Sigmoid colon (tissue), 7 donors: ENCODE results near the gene APOF. TPM values are rescaled to one million over a fixed set of nuclear protein-coding genes. Genes with fewer than 3 reads are reported as not detected.

Experiments
- DNase-seq: peaks from one replicate; pipeline ENCODE4 v3.0.0-alpha.2; 2019
- H3K27ac ChIP-seq, 4 donors: fragments of 200-600 bp; sonication (generic); one replicate each; pipeline ENCODE4 v1.5.1; 2016 to 2019; ENCODE audit warnings: mild to moderate bottlenecking in 1 of 4
- H3K27me3 ChIP-seq, 3 donors: fragments of 200-600 bp; sonication (generic); one replicate each; pipeline ENCODE4 v1.5.1; 2019; ENCODE audit warnings: mild to moderate bottlenecking in 1 of 3
- H3K36me3 ChIP-seq, 4 donors: fragments of 200-600 bp; sonication (generic); one replicate each; pipeline ENCODE4 v1.5.1; 2016 to 2019
- H3K4me1 ChIP-seq, 4 donors: fragments of 200-600 bp; sonication (generic); one replicate each; pipeline ENCODE4 v1.5.1; 2017 to 2019
- H3K4me3 ChIP-seq, 4 donors: fragments of 200-600 bp; sonication (generic); one replicate each; pipeline ENCODE4 v1.5.1; 2017 to 2019; ENCODE audit warnings: mild to moderate bottlenecking in 2 of 4, moderate library complexity in 1 of 4
- H3K9me3 ChIP-seq, 4 donors: fragments of 200-600 bp in 3 of 4; sonication (generic) in 3 of 4; one replicate each; pipeline versions ENCODE4 v1.5.1 to v1.6.1; 2013 to 2019
- EP300 ChIP-seq, 4 donors: sonication (generic); formaldehyde crosslinking; IDR thresholded peaks; one replicate each; pipeline ENCODE4 v1.6.1; 2017; ENCODE audit warnings: antibody characterized with exemption in 4 of 4
- POLR2A ChIP-seq, 2 donors: fragments of 450-650 bp; IDR thresholded peaks; one replicate each; pipeline ENCODE4 v1.6.1; 2016; ENCODE audit warnings: antibody characterized with exemption in 2 of 2, mild to moderate bottlenecking in 2 of 2, moderate library complexity in 2 of 2
- POLR2AphosphoS5 ChIP-seq, 4 donors: sonication (generic); formaldehyde crosslinking; IDR thresholded peaks; one replicate each; pipeline ENCODE4 v1.6.1; 2017; ENCODE audit warnings: antibody characterized with exemption in 4 of 4
- WGBS, 2 donors: extraction: QIAGEN DNeasy Blood & Tissue Kit; methylation state at CpG; one replicate each; pipeline ENCODE4 v1.1.7; 2013; 5-methylcytosine and 5-hydroxymethylcytosine counted together
- intact Hi-C: fragments of 100-400 bp; cut with DNase I; formaldehyde crosslinking; loops from one replicate; pipeline ENCODE4 v1.15.1; 2023
- polyA plus RNA-seq, 3 donors: library from polyadenylated mRNA; stranded (reverse); fragments of 200-250 nt; gene quantifications; one replicate each; pipeline ENCODE4 v1.2.3, GENCODE V29; 2013
- total RNA-seq, 4 donors: library from RNA; depleted of rRNA; stranded (reverse); fragments of >200 nt; gene quantifications; one replicate each; pipeline ENCODE4 v1.1.0, GENCODE V29; 2016
- TF ChIP-seq, protein P1 (sequence below), 4 experiments: fragments of 450-650 bp in 3 of 4; fragments of 200-600 bp in 1 of 4; IDR thresholded peaks; one replicate each; pipeline ENCODE4 v1.5.1; 2016 to 2019; ENCODE audit warnings: antibody characterized with exemption in 4 of 4, mild to moderate bottlenecking in 3 of 4, moderate library complexity in 2 of 4
- donor health status: healthy with polysubstance abuse.
- donor health status: Bipolar disorder and iron deficiency.
- donor health status: healthy.

Gene APOF
- total and polyA plus RNA-seq, 7 donors: not detected

DNA sequence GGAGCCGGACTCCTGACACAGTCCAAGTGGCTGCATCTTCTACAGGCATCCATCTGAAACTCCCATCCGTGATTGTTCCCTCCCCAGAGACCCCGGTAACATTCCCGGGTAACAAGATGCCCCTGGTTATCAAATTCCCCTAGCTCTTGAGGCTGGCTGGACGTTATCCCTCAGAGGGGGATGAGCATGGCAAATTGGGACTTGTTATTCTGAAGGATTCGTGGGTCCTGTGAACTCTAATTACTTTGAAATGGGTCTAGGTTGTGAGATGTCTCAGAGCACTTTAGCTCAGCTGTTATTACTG lies 28.2 kb downstream of the APOF start:
- Histone ChIP-seq H3K4me3 (peak overlapping the region; percentile 38 to 71 (median 62)), H3K36me3 (peaks cover 0 to 2% (median 0%) of the 10 kb centered on the region in 4 donors)
- WGBS, 2 donors: 3 to 5% methylated on average over 6 of the region's 6 CpGs

DNA sequence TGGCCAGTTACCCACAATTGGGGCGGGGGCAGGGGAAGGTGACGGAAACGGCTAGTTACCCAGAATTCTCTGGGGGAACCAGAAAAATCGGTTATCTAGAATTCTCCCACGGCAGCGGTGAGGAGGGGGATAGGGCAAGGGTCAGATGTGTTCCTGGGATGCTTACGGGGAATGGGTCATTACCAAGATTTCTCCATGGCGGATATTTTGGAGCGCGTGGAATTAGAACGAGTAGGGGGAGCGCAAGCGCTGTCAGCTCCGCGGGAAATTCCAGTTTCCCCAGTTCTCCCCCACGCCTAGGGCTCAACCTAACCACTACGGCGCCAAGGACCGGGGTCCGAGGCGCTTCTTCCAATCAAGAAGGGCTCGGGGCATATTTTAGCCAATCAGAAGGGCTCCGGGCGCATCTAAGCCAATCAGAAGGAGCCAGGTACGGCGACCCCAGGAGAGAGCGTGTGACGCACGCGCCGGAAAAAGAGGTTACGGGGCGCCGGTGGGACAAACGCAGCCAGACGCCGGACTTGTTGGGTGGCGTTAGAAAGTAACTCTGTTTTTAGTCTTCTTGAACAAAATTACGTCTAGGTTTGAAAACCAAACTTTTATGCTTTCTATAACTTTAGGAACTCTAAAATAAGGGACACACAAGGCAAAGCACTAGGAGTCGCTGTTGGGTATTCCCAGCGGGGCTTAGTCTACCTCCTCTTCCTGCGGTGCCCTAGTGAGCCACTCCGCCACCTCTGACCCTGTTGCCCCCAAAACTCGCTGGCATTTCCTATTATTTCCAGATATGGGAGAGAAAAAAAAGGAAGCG lies 28.8 kb downstream of the APOF start, which contains the start of gene PAN2:
Gene PAN2 (minus strand): TSS at position 322 of the 811 bp plus-strand sequence. CDS start 906 bp downstream, outside the sequence.
- peak; percentile 90 to 93 (median 91) for TF ChIP-seq POLR2AphosphoS5 (IDR thresholded peaks at IDR 0.05)
- TF ChIP-seq EP300 (IDR thresholded peaks at IDR 0.05): peak in 1 of 4 donors; percentile 5
- TF ChIP-seq, protein P1, sequence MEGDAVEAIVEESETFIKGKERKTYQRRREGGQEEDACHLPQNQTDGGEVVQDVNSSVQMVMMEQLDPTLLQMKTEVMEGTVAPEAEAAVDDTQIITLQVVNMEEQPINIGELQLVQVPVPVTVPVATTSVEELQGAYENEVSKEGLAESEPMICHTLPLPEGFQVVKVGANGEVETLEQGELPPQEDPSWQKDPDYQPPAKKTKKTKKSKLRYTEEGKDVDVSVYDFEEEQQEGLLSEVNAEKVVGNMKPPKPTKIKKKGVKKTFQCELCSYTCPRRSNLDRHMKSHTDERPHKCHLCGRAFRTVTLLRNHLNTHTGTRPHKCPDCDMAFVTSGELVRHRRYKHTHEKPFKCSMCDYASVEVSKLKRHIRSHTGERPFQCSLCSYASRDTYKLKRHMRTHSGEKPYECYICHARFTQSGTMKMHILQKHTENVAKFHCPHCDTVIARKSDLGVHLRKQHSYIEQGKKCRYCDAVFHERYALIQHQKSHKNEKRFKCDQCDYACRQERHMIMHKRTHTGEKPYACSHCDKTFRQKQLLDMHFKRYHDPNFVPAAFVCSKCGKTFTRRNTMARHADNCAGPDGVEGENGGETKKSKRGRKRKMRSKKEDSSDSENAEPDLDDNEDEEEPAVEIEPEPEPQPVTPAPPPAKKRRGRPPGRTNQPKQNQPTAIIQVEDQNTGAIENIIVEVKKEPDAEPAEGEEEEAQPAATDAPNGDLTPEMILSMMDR (IDR thresholded peaks at IDR 0.05): peak; percentile 40 to 55 (median 45)
- peak; percentile 71 to 84 for TF ChIP-seq POLR2A (IDR thresholded peaks at IDR 0.05)
- 0 to 1% methylated on average over 45 of the region's 45 CpGs for WGBS, 2 donors
- DNase-seq: peak; percentile 99
- intact Hi-C loops: loop anchor here (2.0 to 5.0 kb wide), 2 partner anchors 17 to 133 kb away; partner anchors contain the start of gene SPRYD4
- Histone ChIP-seq H3K9me3 (no peaks in the 10 kb centered on the region), H3K36me3 (peaks cover 0 to 5% (median 0%) of the 10 kb centered on the region in 4 donors), H3K4me3 (peak within 1 kb of the TSS; percentile 38 to 71 (median 62)), H3K27me3 (no peaks in the 10 kb centered on the region), H3K4me1 (peaks cover 0 to 22% (median 12%) of the 10 kb centered on the region in 4 donors), H3K27ac (peak within 1 kb of the TSS; percentile 88 to 96 (median 94))

More for the DNA sequence above, 28.2 kb downstream of the APOF start:
- H3K27ac ChIP-seq: peak overlapping the region; percentile 88 to 96 (median 94)
- H3K9me3 ChIP-seq: no peaks in the 10 kb centered on the region
- H3K27me3 ChIP-seq: no peaks in the 10 kb centered on the region
- no peak for DNase-seq
- peaks cover 0 to 22% (median 12%) of the 10 kb centered on the region in 4 donors for H3K4me1 ChIP-seq
- intact Hi-C loops: loop anchor here (5.0 kb wide), 1 partner anchor 133 kb away; the partner anchor contains the start of gene SPRYD4
- TF ChIP-seq POLR2A (IDR thresholded peaks at IDR 0.05) (no peak), EP300 (IDR thresholded peaks at IDR 0.05) (no peak), POLR2AphosphoS5 (IDR thresholded peaks at IDR 0.05) (no peak)
- TF ChIP-seq, protein P1 (IDR thresholded peaks at IDR 0.05): peak in 1 of 4 experiments; percentile 3

DNA sequence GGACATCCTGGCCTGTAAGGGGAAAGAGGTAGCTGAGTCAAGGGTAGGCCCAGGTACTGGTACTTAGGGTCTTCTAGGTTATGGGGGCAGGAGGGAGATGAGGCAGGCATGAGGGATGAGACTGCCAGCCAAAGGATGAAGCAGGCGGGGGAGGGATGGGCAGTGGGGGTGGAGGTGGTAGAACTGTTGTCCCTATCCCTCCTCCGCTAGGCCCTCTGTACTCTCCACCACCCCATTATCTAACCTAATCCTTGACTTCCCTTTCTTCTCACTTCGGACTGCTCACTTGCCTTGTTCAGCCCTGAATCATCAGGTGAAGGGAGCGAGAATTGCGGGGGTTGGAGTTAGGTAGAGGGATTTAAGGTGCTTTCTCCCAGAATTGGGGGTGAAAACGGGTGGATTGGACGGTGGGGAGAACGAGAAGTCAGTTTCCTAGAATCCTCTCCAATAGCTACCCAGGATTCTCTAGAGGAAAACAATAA lies 29.4 kb downstream of the APOF start:
- 17 to 28% methylated on average over 8 of the region's 8 CpGs for WGBS, 2 donors
- no peak for DNase-seq
- H3K4me3 ChIP-seq: peak overlapping the region; percentile 38 to 71 (median 62)
- H3K9me3 ChIP-seq: no peaks in the 10 kb centered on the region
- H3K27ac ChIP-seq: peak overlapping the region; percentile 88 to 96 (median 94)
- peaks cover 0 to 22% (median 12%) of the 10 kb centered on the region in 4 donors for H3K4me1 ChIP-seq
- intact Hi-C loops: loop anchor here (2.0 to 5.0 kb wide), 2 partner anchors 16 to 134 kb away; partner anchors contain the start of gene SPRYD4
- H3K27me3 ChIP-seq: no peaks in the 10 kb centered on the region
- TF ChIP-seq POLR2AphosphoS5 (IDR thresholded peaks at IDR 0.05): no peak
- no peak for TF ChIP-seq EP300 (IDR thresholded peaks at IDR 0.05)
- no peak for TF ChIP-seq POLR2A (IDR thresholded peaks at IDR 0.05)
- TF ChIP-seq, protein P1 (IDR thresholded peaks at IDR 0.05): no peak
- peaks cover under 1 to 8% (median 3%) of the 10 kb centered on the region in 4 donors for H3K36me3 ChIP-seq

DNA sequence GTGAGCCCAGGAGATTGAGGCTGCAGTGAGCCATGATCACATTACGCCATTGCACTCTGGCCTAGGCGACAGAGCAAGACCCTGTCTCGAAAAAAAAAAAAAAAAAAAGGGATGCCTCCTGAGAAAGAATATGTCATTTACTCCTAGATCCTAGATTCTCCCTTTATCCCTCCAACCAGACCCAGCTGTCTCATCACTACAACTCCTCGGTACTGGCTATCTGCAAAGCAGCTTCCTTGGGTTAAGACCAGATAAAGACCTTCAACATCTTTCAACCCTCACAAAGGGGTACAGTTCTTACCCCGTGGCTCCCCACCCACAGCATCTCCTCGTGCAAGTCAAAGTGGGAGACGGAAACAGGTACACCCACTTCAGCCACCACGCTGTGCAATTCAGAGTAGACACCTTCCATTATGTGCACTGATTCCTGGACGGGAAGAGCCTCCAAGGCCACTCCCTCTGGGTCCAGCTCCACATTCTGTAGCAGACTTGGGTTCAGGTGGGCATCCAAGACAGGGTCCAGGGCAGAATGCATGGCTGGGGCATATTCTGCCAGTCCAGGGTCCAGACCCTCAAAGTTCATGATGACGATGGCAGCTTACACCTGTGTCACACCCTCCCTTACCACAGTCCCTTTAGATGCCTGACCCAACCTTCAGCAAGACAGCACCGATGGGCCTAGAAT lies 30.0 kb downstream of the APOF start:
- H3K9me3 ChIP-seq: no peaks in the 10 kb centered on the region
- TF ChIP-seq POLR2A (IDR thresholded peaks at IDR 0.05): no peak
- TF ChIP-seq, protein P1 (IDR thresholded peaks at IDR 0.05): no peak
- TF ChIP-seq EP300 (IDR thresholded peaks at IDR 0.05): no peak
- TF ChIP-seq POLR2AphosphoS5 (IDR thresholded peaks at IDR 0.05): no peak
- peak overlapping the region; percentile 38 to 71 (median 62) for H3K4me3 ChIP-seq
- H3K36me3 ChIP-seq: peaks cover 3 to 14% (median 7%) of the 10 kb centered on the region in 4 donors
- peak overlapping the region; percentile 88 to 96 (median 94) for H3K27ac ChIP-seq
- H3K4me1 ChIP-seq: peaks cover 0 to 22% (median 12%) of the 10 kb centered on the region in 4 donors
- no peaks in the 10 kb centered on the region for H3K27me3 ChIP-seq
- intact Hi-C loops: loop anchor here (2.0 to 5.0 kb wide), 2 partner anchors 16 to 135 kb away; partner anchors contain the start of gene SPRYD4
- no peak for DNase-seq
- 90 to 92% methylated on average over 11 of the region's 11 CpGs for WGBS, 2 donors
